Measurements from ENCODE around the gene RBM47. TPM values are rescaled to one million over a fixed set of nuclear protein-coding genes. Genes with fewer than 3 reads are reported as not detected.

The RBM47 gene
- total RNA-seq, 1 experiment from 2014 or later = 0.28 TPM

GRCh38 chr4:40621592-40622512, 7.8 kb downstream of the RBM47 start:
- no peak overlapping the region for H3K4me3 ChIP-seq (ENCODE audit: low read depth, low read length, poor library complexity, severe bottlenecking)
- H3K27ac ChIP-seq (ENCODE audit: low read depth, low read length, poor library complexity, severe bottlenecking) = no peak overlapping the region
- H3K4me1 ChIP-seq (ENCODE audit: insufficient read depth, low read length, poor library complexity, severe bottlenecking) = no peaks in the 10 kb centered on the region
- TF ChIP-seq EZH2 (IDR thresholded peaks at IDR 0.05; ENCODE audit: borderline replicate concordance, low read depth, low read length, poor library complexity, severe bottlenecking) = no peak
- no peak for TF ChIP-seq CTCF (conservative IDR thresholded peaks at IDR 0.05; ENCODE audit: low read depth, low read length)
- ChIA-PET CTCF (interaction anchor here (0.6 kb wide), 1 partner anchor 48 kb away, joined by 3 read pairs; no protein-coding TSS in a partner anchor), POLR2A (ENCODE audit: low non-redundant PET) (no interaction called here)
- intact Hi-C loops (cut with micrococcal nuclease; ENCODE audit: unreplicated experiment) = no loop called here
- no TSS peak for BruUV-seq (replicated peaks)
- no peaks in the 10 kb centered on the region for H3K36me3 ChIP-seq (ENCODE audit: insufficient read depth, low read length, poor library complexity, severe bottlenecking)
- peak; percentile 81 for DNase-seq (ENCODE audit: low spot score)
- H3K9me3 ChIP-seq (ENCODE audit: low read depth, low read length, poor library complexity, severe bottlenecking) = no peaks in the 10 kb centered on the region
- no peaks in the 10 kb centered on the region for H3K27me3 ChIP-seq (replicated peaks; ENCODE audit: insufficient read depth, low read depth, low read length, poor library complexity)

GRCh38 chr4:40621229-40621591, 8.5 kb downstream of the RBM47 start:
- H3K4me1 ChIP-seq (ENCODE audit: insufficient read depth, low read length, poor library complexity, severe bottlenecking) = no peaks in the 10 kb centered on the region
- no peak for TF ChIP-seq EZH2 (IDR thresholded peaks at IDR 0.05; ENCODE audit: borderline replicate concordance, low read depth, low read length, poor library complexity, severe bottlenecking)
- no peak for TF ChIP-seq CTCF (conservative IDR thresholded peaks at IDR 0.05; ENCODE audit: low read depth, low read length)
- H3K27me3 ChIP-seq (replicated peaks; ENCODE audit: insufficient read depth, low read depth, low read length, poor library complexity) = no peaks in the 10 kb centered on the region
- intact Hi-C loops (cut with micrococcal nuclease; ENCODE audit: unreplicated experiment) = no loop called here
- H3K4me3 ChIP-seq (ENCODE audit: low read depth, low read length, poor library complexity, severe bottlenecking) = no peak overlapping the region
- POLR2A ChIA-PET (ENCODE audit: low non-redundant PET) = no interaction called here
- H3K27ac ChIP-seq (ENCODE audit: low read depth, low read length, poor library complexity, severe bottlenecking) = no peak overlapping the region
- no peaks in the 10 kb centered on the region for H3K9me3 ChIP-seq (ENCODE audit: low read depth, low read length, poor library complexity, severe bottlenecking)
- CTCF ChIA-PET = no interaction called here
- H3K36me3 ChIP-seq (ENCODE audit: insufficient read depth, low read length, poor library complexity, severe bottlenecking) = no peaks in the 10 kb centered on the region
- no peak for DNase-seq (ENCODE audit: low spot score)
- no TSS peak for BruUV-seq (replicated peaks)

GRCh38 chr4:40619600-40619999, 10.1 kb downstream of the RBM47 start:
- Histone ChIP-seq H3K4me1 (ENCODE audit: insufficient read depth, low read length, poor library complexity, severe bottlenecking) (no peaks in the 10 kb centered on the region), H3K27me3 (replicated peaks; ENCODE audit: insufficient read depth, low read depth, low read length, poor library complexity) (no peaks in the 10 kb centered on the region), H3K27ac (ENCODE audit: low read depth, low read length, poor library complexity, severe bottlenecking) (no peak overlapping the region), H3K4me3 (ENCODE audit: low read depth, low read length, poor library complexity, severe bottlenecking) (no peak overlapping the region), H3K9me3 (ENCODE audit: low read depth, low read length, poor library complexity, severe bottlenecking) (no peaks in the 10 kb centered on the region), H3K36me3 (ENCODE audit: insufficient read depth, low read length, poor library complexity, severe bottlenecking) (no peaks in the 10 kb centered on the region)
- ChIA-PET POLR2A (ENCODE audit: low non-redundant PET) (no interaction called here), CTCF (no interaction called here)
- intact Hi-C loops (cut with micrococcal nuclease; ENCODE audit: unreplicated experiment) = no loop called here
- DNase-seq (ENCODE audit: low spot score) = no peak
- no TSS peak for BruUV-seq (replicated peaks)
- TF ChIP-seq EZH2 (IDR thresholded peaks at IDR 0.05; ENCODE audit: borderline replicate concordance, low read depth, low read length, poor library complexity, severe bottlenecking) (no peak), CTCF (conservative IDR thresholded peaks at IDR 0.05; ENCODE audit: low read depth, low read length) (no peak)
